EL (cell line): ENCODE data around the gene NCKAP1.
A peak's percentile ranks its signal among the peaks of the same experiment; 100 is the strongest.
"Not testable (repeated sequence)": the region's sequence is repeated elsewhere in the genome, so short reads cannot be mapped to it uniquely, and the experiment has no call there.

Experiments used
- DNase-seq: peaks from one replicate; pipeline ENCODE4 v3.0.0-alpha.2; 2016

NCKAP1 gene

DNA sequence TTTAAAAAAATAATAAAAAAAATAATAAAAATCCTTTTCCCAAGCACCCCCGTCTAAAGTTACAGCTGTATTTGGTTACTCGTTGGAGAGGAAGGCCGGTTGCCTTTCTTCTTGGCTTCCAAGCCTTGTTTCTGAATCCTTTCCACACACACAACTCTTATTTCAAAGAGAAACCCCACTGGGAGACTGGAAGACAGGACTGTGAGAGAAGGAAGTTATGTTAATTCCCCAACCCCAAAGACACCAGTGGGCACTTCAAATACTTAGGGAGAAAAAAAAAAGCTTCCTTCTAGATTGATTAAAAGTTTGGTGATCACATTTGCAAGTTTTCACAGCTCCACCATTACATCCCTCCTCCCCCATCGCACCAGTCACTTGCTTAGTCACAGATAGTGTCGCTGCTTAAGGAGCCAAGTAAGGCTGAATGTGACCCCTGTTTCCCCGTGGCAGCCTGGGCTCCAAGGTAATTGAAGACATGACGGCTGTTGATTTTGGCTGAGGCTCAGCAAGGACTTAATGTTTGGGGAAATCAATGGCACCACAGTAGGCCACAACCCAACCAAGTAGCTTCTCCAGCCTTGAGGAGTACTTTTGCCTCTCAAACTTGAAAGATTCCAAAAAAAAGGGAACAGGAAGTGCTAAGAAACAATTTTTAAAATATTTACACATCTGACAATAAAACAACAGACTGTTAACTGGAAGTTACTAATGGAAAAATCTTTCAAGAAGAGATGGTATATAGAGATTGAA is 131.0 kb downstream of the NCKAP1 start:
- DNase-seq = no peak

DNA sequence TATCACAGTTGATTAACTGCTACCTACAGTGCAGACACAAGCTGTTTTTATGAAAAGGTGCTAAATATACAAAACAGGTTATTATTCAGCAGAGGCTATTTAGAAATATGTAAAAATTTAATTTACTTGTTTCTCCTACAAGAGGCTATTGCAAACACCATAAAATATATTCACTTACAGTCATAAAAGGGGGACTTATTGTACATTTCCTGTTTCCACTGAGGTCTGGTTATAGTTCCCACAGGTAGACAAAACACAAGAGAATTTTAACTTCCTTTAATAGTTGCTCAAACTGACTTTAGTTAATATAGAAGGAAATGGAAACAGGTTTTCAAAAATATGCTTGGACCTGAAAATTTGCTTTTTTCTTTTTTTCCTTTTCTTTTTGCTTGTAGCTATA is 131.8 kb downstream of the NCKAP1 start:
- no peak for DNase-seq

DNA sequence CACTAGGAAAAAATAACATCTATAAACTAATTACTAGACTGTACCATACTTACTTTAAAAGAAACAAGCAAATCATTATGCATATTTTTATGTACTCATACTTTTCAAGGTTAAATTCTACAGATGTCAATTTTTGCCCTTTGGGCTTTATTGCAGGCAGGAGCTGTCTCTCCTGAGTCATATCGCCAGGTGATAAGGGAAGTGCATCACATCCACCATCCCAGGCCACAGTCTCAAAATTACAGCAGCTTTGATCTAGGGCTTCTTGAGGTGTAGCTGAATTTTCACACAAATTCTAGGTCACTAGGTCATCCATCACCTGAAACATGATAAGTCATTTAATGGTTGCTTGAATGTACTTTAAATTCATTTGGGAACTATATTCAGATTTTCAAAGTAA is 133.4 kb downstream of the NCKAP1 start:
- no peak for DNase-seq

DNA sequence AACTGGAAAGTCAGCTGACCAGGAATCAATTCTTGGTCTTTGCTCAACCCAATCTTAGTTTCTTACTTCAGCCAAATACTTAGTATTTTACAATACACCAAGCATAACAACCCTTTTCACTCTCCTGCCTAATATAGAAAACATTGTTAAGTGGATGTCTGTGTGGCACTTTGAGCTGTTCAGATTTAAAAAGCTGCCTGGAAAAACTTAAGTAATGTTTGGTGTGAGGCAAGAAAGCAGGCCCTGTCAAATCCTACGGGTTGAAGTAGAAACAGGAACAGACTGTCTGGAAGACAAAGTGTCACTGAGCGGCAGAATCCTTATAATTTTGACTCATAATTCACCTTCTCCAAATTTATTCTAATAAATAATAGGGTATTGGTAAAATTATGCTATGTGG is 134.7 kb downstream of the NCKAP1 start:
- no peak for DNase-seq

DNA sequence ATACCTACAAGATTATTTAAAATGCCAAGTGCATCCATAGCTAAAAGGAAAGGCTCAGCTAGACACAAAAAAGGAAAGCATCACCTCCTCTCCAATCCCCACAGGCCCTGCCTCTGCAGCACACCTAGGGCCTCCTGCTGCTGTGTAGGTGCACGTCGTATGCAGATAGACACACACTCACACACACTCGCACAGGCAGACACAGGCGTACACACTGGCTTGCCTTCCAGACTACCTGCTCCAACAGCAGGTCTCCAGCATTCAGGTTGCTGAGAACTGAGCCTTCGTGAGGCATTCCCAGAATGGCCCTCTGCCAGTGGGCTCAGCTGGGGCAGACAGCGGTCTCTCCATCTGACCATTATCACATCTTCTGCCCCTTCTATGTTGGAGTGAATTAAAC is 136.5 kb downstream of the NCKAP1 start:
- DNase-seq = no peak

DNA sequence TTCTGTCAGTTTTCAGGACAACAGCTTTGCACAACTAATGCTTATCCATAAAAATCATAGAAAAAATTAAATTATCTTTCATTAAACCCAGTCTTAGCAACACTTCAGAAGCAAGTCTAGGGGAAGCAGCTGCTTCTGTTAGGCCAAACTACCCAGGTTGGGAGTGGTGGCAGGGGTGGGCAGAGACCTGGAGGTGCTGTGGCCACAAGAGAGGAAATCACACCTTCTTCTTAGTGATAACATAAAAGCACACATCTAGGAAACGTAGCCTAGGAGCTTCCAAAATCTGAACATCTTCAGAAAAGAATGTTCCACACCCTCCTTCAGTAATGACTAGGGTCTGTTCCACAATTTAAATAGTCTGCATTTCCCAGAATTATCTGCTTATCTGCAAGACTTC is 139.5 kb downstream of the NCKAP1 start:
- DNase-seq = no peak

DNA sequence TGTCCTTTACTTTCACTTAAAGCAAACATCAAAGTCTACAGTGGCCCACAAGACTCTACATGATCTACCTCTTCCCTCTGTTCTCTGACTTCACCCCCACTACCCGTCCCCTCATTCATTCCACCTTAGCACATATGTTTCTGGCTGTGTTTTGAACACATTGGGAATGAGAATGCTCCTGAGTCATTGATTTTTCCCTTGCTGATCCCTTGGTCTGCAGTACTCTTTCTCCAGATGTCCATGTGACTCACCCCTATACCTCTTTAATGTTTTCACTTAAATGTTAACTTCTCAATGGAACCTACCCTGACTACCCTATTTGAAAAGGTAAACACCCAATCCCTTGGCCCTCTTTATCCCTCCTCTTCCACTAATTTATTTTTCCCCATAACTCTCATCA is 141.1 kb downstream of the NCKAP1 start:
- DNase-seq = peak; percentile 67

DNA sequence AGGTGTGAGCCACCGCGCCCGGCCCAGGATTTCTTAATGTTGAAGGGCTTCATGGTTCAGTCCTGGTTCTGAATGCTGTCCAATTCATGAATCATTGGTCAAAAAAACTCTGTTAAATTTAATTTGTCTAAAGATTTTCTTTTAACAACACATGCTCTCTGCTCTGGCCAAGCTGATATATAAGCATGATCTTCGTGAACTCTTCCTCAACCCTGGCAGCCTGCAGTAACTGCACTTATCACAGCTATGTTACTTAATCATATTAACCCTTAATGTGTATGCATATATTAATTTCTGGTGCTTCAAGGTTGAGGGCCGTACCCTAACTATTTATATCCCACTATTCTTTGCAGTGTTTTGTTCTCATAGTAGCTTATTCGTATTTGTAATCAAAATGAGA is 142.5 kb downstream of the NCKAP1 start:
- DNase-seq = no peak

DNA sequence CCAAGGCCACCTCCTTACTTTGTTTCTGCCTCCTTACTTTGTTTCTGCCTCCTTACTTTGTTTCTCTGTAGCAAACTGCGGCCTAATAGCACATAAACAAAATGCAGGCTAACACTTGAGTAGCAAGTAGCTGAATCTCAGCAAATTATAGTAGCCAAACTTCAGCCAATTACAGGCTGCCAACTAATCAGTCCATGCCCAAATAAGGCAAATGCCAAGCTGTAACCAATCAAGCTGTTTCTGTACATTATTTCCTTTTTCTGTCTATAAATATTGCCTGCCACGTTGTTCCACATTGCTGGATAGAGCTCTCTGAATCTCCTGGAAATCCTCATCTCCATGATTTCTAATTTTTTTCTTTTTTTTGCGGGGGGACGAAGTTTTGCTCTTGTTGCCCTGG is 143.1 kb downstream of the NCKAP1 start:
- no peak for DNase-seq

DNA sequence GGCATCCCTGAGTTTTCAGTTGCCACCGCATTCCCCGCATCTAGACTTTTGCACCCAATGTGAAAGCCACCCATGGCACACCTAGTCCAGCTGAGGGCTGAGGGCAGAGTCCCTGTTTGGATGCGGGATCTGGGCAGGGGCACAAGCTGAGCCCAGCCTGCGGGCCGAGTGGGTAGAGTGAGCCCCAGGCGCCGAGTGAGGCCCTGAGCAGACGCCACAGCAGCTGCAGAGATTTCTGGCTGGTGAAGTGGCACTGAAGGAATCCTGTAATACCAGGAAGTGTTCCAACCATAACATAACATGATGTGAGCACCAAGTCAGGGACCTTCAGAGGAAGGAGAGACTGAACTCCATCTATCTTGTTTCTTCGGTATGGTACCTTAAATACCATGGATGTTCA is 144.1 kb downstream of the NCKAP1 start:
- DNase-seq = peak; percentile 37

DNA sequence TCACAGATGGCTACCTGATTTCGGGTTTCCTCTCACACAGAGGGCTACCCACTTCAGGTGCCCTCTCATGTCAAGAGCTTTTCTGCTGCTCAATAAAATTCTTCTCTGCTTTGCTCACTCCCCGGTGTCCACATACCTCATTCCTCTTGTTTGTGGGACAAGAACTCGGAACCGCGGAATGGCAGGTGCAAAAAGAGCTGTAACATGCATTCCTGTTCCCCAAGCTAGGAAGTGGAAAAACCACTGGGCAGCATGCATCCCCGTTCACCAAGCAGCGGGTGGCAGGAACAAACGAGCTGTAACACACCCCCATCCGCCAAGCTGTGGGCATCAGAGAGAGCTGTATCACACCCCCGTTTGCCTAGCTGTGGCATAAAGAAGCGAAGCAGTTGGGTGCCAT is 144.6 kb downstream of the NCKAP1 start:
- no peak for DNase-seq

DNA sequence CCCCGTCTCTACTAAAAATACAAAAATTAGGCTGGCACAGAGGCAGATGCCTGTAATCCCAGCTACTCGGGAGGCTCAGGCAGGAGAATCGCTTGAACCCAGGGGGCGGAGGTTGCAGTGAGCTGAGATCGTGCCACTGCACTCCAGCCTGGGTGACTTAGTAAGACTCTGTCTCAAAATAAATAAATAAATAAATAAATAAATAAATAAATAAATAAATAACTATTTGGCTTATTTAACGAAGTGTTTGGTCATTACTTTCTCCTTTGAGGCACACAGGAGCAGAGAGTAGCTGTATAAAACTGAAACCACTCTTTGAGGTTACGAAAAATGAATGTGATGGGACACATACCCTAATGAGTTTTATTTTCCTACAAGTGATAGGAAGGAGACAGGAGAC is 145.2 kb downstream of the NCKAP1 start:
- not testable (repeated sequence) for DNase-seq

DNA sequence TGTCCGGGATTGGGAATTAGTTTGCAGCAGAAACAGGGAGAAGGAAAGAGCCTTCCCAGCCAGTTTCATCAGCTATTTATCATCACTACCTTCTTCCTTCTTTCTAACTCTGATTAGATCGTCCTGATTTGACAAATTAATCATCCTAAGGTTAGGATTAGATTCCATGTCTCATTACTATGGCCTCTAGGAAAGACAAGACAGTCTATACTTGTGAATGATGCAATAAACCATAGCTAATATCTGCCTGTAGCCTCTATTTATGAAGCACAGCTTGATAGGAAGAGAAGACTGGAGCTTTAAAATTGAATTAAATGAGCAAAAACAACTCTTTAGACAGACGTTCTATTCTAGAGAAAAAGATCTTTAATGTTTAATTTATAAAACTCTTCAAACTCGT is 146.6 kb downstream of the NCKAP1 start:
- no peak for DNase-seq

DNA sequence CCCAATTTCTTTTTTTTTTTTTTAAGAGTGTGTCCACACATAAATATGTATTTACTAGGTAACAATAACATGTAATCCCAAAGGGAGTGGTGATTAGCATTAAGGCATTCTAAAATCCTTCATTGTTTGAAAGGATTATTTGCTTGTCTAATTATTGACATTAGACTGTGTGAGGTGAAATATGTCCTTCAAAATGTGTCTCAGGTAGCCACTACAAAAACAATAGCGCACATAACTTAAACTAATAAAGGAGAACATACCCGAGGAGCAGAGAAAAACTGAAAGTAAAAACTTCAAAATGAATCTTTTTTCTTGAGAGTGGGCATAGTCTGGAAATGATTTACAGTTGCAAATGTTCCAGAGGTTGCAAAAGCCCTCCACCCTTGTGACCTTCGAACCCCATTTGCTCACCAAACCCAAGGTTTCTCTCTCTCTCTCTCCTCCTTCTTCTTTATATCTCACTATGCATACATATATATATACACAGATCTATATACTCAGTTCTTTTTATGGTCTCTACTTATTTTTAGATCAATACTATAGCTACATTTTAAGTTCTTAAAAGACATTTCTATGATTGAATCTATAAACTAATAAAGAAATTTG is 147.4 kb downstream of the NCKAP1 start:
- no peak for DNase-seq

DNA sequence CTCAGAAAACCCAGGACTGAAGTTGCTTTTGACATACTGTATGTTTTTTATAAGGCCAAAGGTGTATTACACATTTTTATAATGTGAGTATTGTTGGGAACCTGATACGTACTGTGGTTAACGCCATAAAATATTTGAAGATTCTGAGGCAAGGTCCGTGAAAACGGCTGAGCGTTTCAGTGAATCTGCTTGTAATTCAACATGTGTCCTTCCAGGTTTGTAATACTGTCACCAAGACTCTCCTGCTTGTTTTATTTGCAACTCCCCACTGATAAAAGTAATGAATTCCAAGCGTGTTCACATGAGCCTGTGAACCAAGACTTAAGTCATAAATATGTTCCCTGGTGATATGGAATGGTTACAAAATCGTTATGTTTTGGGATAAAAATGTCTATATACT is 148.0 kb downstream of the NCKAP1 start:
- no peak for DNase-seq

DNA sequence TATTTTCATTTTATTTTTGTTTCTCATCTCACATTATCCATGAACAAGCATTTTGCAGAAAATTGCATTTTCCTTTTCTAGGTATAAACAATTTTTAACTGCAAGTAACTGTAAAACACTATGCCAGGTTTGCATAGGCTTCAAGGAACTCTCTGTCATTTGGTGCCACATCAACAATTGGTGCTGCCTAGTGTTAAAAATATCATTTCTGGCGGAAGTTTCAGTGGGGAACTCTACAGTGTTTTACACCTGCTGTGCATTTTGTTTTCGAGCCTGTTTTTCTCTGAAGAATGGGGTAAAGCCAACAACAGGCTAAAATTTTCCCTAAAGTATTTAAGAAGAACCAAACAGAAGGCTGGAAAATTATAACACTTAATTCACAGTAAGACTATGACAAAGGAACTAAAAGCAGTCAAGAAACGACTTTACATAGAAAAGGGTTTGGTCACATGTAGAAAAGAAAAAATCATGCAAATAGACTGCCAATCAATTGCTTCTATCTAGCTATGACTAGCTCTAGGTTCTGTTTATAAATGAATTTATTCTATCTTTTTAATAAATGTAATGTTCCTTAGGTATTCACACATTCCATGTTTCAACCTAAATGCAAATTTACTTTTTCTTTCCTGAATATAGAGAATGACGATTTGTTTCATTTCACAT is 150.4 kb downstream of the NCKAP1 start:
- DNase-seq = no peak

DNA sequence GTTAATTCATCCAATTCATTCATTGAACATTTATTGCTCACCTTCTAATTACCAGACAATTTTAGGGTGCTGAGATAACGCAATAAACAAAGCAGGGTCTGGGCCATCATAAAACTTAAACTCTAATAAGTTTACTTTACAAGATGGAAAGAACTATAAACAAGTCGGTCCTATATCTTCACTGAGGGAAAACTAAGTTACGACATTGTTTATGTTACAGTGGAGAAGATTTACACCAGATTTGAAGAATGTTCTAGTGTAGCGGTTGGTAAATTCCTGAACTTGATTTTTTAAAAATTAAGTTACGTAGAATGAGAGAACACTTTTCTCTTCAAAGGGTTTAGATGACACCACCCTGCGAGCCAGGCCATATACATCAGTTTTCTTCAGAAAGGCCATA is 151.2 kb downstream of the NCKAP1 start:
- no peak for DNase-seq

DNA sequence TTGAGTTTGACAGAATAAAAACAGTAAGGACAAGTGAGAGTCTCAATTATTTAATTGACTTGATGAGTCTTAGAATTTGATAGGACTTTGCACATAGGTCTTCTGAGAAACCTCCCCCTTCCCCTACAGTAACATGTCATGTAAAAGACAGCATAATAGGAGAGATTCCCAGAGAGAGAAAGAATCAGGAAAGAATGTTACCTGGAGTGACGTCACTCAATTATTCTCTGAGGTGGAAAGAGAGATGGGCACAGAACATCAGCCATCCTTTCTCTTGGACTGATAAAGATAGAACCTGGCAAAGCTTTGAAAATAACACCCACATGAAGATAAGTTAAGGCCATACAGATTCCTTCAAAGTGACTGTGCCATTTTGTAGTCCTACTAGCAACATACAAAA is 152.5 kb downstream of the NCKAP1 start:
- DNase-seq = no peak

DNA sequence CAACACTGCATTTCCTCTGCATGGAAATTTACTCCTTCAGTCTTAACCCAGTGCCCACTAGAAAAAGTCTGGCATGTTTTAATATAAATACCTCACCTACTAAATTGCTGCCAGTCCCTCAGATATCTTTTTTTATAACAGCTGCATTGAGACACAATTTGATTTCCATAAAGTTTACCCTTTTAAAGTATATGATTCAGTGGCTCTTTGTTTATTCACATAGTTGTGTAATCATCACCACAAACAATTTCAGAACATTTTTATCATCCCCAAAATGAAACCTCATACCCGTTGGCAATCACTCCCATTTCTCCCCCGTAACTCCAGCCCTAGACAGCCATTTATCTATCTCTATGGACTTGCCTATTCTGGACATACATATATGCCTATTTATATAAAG is 154.8 kb downstream of the NCKAP1 start:
- peak; percentile 19 for DNase-seq

DNA sequence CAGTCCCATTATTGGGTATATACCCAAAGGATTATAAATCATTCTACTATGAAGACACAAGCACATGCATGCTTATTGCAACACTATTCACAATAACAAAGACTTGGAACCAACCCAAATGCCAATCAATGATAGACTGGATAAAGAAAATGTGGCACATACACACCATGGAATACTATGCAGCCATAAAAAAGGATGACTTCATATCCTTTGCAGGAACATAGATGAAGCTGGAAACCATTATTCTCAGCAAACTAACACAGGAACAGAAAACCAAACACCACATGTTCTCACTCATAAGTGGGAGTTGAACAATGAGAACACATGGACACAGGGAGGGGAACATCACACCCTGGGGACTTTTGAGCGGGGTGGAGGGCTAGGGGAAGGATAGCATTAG is 158.2 kb downstream of the NCKAP1 start:
- DNase-seq = not testable (repeated sequence)

DNA sequence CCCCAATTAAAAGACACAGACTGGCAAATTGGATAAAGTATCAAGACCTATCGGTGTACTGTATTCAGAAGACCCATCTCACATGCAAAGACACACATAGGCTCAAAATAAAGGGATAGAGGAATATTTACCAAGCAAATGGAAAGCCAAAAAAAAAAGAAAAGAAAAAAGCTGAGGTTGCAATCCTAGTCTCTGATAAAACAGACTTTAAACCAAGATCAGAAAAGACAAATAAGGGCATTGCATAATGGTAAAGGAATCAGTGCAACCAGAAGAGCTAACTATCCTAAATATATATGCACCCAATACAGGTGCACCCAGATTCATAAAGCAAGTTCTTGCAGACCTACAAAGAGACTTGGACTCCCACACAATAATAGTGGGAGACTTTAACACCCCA is 161.6 kb downstream of the NCKAP1 start:
- DNase-seq = not testable (repeated sequence)

DNA sequence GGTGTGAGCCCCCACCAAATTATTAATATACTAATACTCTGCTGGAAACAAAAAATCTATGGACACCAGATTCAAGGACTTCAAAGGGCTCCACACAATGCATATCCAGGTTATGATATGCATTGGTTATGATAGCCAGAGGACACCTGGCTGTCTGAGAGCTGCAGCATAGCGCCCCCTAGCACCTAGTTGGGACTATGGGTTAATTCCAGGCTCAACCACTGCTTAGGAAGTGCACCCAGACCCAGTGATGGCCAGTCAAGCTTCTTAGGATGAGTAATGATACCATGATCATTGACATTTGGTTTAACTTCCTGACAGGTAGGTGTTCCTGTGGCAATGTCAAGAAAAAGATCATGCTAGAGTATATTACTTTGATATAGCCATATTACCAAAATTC is 168.0 kb downstream of the NCKAP1 start:
- no peak for DNase-seq

DNA sequence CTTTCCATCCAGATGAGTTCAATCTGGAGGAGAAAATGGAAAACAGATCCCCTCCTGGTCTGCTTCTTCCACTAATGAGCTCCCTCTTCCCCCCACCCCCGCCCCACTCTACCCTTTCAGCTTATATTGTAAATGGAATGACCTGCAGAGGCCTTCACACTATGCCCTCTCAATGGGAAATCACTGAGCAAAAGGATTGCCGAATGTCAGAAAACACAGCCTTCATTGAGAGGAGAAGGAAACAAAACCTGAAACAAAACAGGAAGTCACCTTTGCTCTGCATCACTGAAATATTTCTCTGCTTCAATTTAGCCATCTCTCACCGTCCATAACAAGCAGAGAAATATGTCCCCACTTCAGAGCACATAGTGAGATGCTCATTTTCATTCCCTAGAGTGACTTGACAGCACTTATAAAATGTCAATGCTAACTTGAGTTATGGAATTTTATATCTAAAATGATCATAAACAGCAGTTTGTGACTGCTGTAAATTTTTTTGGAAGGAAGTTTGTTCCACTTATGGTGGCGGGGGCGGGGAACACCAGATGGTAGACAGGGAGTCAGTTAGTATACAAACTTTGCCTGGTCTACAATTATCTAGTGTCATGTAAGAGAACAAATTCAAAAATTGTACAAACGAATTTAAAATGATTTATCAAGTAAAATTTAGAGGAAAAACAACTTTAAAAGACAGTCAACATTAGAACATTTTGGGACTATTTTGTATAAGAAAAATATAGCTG is 170.0 kb downstream of the NCKAP1 start:
- no peak for DNase-seq
